Adipocyte (in vitro differentiated cells): ENCODE results near the gene ADAMTS2.

Experiments used
- DNase-seq: peaks from one replicate; pipeline ENCODE4 v3.0.0-alpha.2; 2015; ENCODE audit warnings: low read depth
- H3K27me3 ChIP-seq: replicated peaks from 2 replicates; pipeline ENCODE4 v1.7.0; 2013; ENCODE audit warnings: mild to moderate bottlenecking, low read length, moderate library complexity; ENCODE audit not compliant: control insufficient read depth, insufficient read depth
- H3K36me3 ChIP-seq: 2 replicates; pipeline ENCODE4 v1.7.0; 2013; ENCODE audit warnings: low read length, mild to moderate bottlenecking, moderate library complexity; ENCODE audit not compliant: control insufficient read depth, insufficient read depth, severe bottlenecking
- H3K4me1 ChIP-seq: 2 replicates; pipeline ENCODE4 v1.7.0; 2013; ENCODE audit warnings: mild to moderate bottlenecking, low read length, moderate library complexity; ENCODE audit not compliant: control insufficient read depth, insufficient read depth
- H3K4me3 ChIP-seq: 2 replicates; pipeline ENCODE4 v1.7.0; 2013; ENCODE audit warnings: mild to moderate bottlenecking, low read length, moderate library complexity
- H3K9ac ChIP-seq: 2 replicates; pipeline ENCODE4 v1.7.0; 2013; ENCODE audit warnings: mild to moderate bottlenecking, low read length, moderate library complexity
- H3K9me3 ChIP-seq: 2 replicates; pipeline ENCODE4 v1.7.0; 2013; ENCODE audit warnings: mild to moderate bottlenecking, low read length, moderate library complexity; ENCODE audit not compliant: control insufficient read depth

Gene ADAMTS2

DNA sequence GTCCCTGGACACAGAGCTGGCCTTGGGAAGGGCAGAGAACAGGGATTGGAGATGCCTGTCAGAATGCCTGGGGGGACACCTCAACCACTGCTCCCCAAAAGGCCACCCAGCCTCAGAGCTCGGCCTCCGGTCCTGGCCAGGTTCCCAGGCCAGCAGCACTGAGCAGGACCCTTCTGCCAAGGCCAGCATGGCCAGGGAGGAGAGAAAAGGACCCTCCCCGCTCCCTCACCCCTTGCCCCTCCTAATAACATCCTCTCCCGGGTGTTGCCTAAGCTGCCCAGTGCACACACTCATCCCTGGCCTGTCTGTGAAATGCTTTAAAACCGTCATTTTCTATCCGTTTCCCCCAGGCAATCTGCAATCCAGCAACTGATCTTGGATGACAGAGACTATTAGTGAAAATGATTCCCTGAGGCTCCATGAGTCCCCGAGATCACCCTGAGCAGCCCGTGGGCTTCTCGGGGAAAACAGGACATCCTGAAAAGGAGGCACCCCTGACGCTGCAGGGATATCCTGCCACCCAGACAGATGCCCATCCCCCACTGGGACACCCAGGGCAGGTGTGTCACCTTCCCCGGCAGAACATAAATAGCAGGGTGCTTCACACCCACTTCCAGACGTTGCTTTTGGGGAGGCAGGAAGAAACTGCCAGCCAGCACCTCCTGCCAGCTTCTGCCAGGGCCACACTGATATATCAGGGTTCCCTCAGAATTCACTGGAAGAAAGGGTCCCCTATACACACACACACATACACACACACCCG is 75.3 kb downstream of the ADAMTS2 start:
- DNase-seq: peak; percentile 53
- H3K4me3 ChIP-seq: peak overlapping the region; percentile 26
- peaks cover 96% of the 10 kb centered on the region for H3K4me1 ChIP-seq
- H3K9ac ChIP-seq: peak overlapping the region; percentile 87
- H3K36me3 ChIP-seq: peaks cover 22% of the 10 kb centered on the region
- H3K9me3 ChIP-seq: no peaks in the 10 kb centered on the region
- H3K27me3 ChIP-seq: no peaks in the 10 kb centered on the region

DNA sequence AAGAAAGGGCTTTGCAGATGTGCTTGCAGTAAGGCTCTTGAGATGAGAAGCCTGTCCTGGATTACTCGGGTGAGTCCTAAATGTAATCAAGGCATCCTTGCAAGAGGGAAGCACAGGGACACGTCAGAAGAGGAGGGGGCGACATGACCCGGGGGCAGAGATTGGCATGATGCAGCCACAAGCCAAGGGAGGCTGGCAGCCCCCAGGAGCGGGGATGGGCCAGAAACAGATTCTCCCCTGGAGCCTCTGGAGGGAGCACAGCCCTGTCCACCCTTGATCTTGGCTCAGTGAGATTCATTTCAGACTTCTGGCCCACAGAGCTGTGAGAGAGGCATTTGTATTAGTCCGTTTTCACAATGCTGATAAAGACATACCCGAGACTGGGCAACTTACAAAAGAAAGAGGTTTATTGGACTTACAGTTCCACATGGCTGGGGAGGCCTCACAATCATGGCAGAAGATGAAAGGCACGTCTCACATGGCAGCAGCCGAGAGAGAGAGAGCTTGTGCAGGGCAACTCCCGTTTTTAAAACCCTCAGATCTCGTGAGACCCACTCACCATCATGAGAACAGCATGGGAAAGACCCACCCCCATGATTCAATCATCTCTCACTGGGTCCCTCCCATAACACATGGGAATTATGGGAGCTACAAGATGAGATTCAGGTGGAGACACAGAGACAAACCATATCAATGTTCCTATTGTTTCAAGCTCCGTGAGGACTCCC is 76.1 kb downstream of the ADAMTS2 start:
- Histone ChIP-seq H3K4me1 (peaks cover 96% of the 10 kb centered on the region), H3K27me3 (no peaks in the 10 kb centered on the region), H3K9ac (peak overlapping the region; percentile 87), H3K36me3 (peaks cover 22% of the 10 kb centered on the region), H3K9me3 (no peaks in the 10 kb centered on the region), H3K4me3 (peak overlapping the region; percentile 28)
- no peak for DNase-seq

- H3K9ac ChIP-seq: peak overlapping the region; percentile 87
- peaks cover 22% of the 10 kb centered on the region for H3K36me3 ChIP-seq
- no peaks in the 10 kb centered on the region for H3K9me3 ChIP-seq
- H3K27me3 ChIP-seq: no peaks in the 10 kb centered on the region
- H3K4me3 ChIP-seq: peak overlapping the region; percentile 28
- peaks cover 92% of the 10 kb centered on the region for H3K4me1 ChIP-seq
- no peak for DNase-seq
Observed at GRCh38 chr5:179268399-179268952, 76.8 kb downstream of the ADAMTS2 start.

- peaks cover 21% of the 10 kb centered on the region for H3K36me3 ChIP-seq
- H3K4me1 ChIP-seq: peaks cover 84% of the 10 kb centered on the region
- no peak overlapping the region for H3K4me3 ChIP-seq
- H3K9me3 ChIP-seq: no peaks in the 10 kb centered on the region
- peak overlapping the region; percentile 87 for H3K9ac ChIP-seq
- no peak for DNase-seq
- no peaks in the 10 kb centered on the region for H3K27me3 ChIP-seq
Observed at GRCh38 chr5:179267671-179268083, 77.6 kb downstream of the ADAMTS2 start.

- Histone ChIP-seq H3K9ac (peak overlapping the region; percentile 87), H3K9me3 (no peaks in the 10 kb centered on the region), H3K4me1 (peaks cover 79% of the 10 kb centered on the region), H3K4me3 (no peak overlapping the region), H3K36me3 (peaks cover 16% of the 10 kb centered on the region), H3K27me3 (no peaks in the 10 kb centered on the region)
- no peak for DNase-seq
Observed at GRCh38 chr5:179267071-179267670, 78.1 kb downstream of the ADAMTS2 start.

DNA sequence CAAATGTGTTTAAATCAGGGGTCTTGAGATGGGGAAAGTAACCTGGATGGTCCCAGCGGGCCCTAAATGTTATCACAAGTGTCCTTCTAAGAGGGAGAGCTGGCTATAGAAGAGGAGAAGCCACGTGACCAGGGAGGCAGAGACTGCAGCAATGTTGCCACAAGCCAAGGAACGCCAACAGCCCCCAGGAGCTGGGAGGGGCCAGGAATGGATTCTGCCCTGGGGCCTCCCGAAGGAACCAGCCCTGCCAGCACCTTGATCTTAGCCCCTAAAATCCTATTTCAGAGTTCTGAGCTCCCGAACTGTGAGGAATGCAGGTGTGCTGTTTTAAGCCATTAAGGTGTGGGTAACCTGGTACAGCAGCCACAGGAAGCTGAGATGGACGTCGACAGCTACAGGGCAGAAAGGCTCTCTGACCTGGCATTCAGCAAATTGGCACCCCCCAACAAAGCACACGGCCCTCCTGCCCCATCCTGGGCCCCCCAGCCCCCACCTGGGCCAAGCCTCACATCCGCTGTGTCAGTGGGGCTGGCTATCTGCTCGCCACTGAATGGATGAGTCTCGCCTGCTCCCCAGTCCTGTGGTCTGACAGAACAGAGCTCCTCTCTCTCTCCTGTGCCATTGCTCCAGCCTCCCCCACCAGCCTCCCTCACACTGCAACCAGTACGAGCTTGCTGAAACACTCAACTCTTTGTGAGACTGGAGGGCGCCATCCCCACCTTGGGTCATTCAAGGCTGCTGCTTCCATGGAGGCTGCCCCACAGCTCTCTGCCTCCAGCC is 78.8 kb downstream of the ADAMTS2 start:
- H3K9me3 ChIP-seq: no peaks in the 10 kb centered on the region
- peak overlapping the region; percentile 43 for H3K4me3 ChIP-seq
- DNase-seq: no peak
- H3K27me3 ChIP-seq: no peaks in the 10 kb centered on the region
- peaks cover 72% of the 10 kb centered on the region for H3K4me1 ChIP-seq
- peaks cover 13% of the 10 kb centered on the region for H3K36me3 ChIP-seq
- H3K9ac ChIP-seq: peak overlapping the region; percentile 87

GRCh38 chr5:179265514-179266290 is 79.6 kb downstream of the ADAMTS2 start:
- peak overlapping the region; percentile 87 for H3K9ac ChIP-seq
- no peaks in the 10 kb centered on the region for H3K27me3 ChIP-seq
- peak overlapping the region; percentile 46 for H3K4me3 ChIP-seq
- peaks cover 64% of the 10 kb centered on the region for H3K4me1 ChIP-seq
- DNase-seq: peak; percentile 100
- no peaks in the 10 kb centered on the region for H3K9me3 ChIP-seq
- H3K36me3 ChIP-seq: peaks cover 13% of the 10 kb centered on the region

DNA sequence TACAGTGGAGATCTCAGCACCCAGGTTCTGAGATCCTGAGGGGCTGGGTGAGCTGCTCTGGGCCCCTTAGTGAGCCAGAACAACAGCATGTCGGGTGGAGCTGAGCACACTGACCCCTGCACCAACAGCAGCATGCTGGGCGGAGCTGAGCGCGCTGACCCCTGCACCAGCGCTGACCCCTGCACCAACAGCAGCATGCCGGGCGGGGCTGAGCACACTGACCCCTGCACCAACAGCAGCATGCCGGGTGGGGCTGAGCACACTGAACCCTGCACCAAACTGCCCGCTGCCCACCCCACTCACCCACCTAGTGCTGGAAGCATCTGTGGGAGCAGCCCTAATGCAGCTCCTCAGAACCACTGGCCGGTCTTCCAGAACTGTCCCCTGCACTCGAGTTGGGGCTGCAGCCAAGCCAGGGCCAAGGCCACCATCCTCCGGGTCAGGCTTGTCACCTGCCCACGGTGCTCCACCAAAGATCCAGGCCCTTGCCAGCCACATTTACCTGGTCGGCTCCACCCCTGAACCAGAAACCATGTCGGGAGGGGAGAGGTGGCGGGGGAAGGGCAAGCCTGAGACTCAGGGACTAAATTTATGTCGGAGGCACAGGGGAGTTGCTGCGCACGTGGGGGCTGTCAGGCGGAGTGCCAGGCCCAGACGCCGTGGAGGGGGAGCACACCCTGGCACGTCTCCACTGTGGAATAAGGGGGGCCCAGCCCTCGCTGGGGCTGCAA is 80.3 kb downstream of the ADAMTS2 start:
- no peak for DNase-seq
- H3K9ac ChIP-seq: peak overlapping the region; percentile 85
- H3K27me3 ChIP-seq: no peaks in the 10 kb centered on the region
- H3K9me3 ChIP-seq: no peaks in the 10 kb centered on the region
- peak overlapping the region; percentile 46 for H3K4me3 ChIP-seq
- peaks cover 17% of the 10 kb centered on the region for H3K36me3 ChIP-seq
- peaks cover 57% of the 10 kb centered on the region for H3K4me1 ChIP-seq

DNA sequence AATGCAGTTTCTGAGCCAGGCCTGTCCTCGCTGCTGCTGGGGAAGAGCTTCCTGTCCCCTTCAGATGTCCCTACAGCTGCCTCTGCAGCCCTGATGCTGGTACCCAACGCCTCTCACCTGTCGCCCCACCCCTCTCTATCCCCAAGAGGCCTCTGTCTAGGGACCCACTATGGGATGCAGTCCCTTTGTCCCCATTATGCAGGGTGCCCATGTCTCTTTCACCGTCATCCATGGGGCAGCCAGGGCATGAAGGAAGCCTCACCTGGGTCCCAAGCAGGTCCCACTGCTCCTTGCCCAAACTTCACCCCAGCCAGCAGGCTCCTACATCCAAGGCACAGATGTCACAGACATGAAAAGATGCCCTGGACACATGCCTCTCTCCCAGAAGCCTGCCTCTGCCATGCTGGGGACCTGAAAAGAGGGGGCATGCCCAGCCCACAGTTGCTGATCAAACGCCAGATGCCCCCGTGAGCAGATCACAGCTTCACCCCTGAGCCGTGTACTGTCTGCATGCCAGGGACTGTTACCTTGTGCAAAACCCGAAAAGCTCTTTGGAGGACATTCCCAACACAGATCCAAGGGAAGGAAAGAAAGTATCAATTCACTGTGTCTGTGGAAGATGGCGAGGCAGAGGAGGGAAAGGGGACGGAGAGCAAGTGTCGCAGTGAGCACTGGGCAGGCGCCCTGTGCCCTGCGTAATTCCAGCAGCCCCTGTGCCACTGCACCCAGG is 81.0 kb downstream of the ADAMTS2 start:
- Histone ChIP-seq H3K27me3 (no peaks in the 10 kb centered on the region), H3K4me3 (no peak overlapping the region), H3K9me3 (no peaks in the 10 kb centered on the region), H3K4me1 (peaks cover 50% of the 10 kb centered on the region), H3K9ac (peak overlapping the region; percentile 85), H3K36me3 (peaks cover 22% of the 10 kb centered on the region)
- DNase-seq: no peak
